A549 (cell line): ENCODE results near the gene DECR2. TPM values are rescaled to one million over a fixed set of nuclear protein-coding genes. Genes with fewer than 3 reads are reported as not detected.

Experiments
- ATAC-seq, 2 experiments: fragments of 200-7000 bp in 1 of 2; fragments of >200 bp in 1 of 2; cut with Nextera tagmentation in 1 of 2; cut with Tn5 transposase in 1 of 2; 3 replicates each; pipeline versions ENCODE4 v1.8.0 to v1.9.1; 2018 to 2020; ENCODE audit warnings: mild to moderate bottlenecking in 1 of 2, moderate library complexity in 1 of 2
- CTCF ChIA-PET: fragments of 300-600 bp; sonication (Branson Sonifier 250); formaldehyde crosslinking; extraction: SDS; loops from one replicate; lab custom pipeline; 2021; ENCODE audit warnings: antibody characterized with exemption, inconsistent platforms; lab: Yijun Ruan, JAX
- POLR2A ChIA-PET: fragments of 350-600 bp; formaldehyde crosslinking; extraction: SDS; loops from one replicate; lab custom pipeline; 2021; ENCODE audit warnings: antibody characterized with exemption, inconsistent platforms; lab: Yijun Ruan, JAX
- DNase-seq, 2 experiments: peaks; one replicate each; pipeline versions ENCODE4 v3.0.0 to v3.0.0-alpha.2; 2011 to 2016; ENCODE audit warnings: low read depth in 1 of 2, low spot score in 1 of 2
- FAIRE-seq: peaks from 2 replicates; lab custom pipeline; 2011; peaks lifted over from hg19 to GRCh38; lab: Jason Lieb, UNC
- H3K27ac ChIP-seq, 2 experiments: fragments of >200 bp; sonication (Bioruptor Twin); formaldehyde crosslinking; 3 replicates each; pipeline ENCODE4 v1.5.1; 2016 to 2017
- H3K4me1 ChIP-seq: fragments of >200 bp; sonication (Bioruptor Twin); formaldehyde crosslinking; 3 replicates; pipeline ENCODE4 v1.6.1; 2016
- H3K4me2 ChIP-seq: fragments of >200 bp; sonication (Bioruptor Twin); formaldehyde crosslinking; 3 replicates; pipeline ENCODE4 v1.6.1; 2016
- H3K4me3 ChIP-seq: fragments of >200 bp; sonication (Bioruptor Twin); formaldehyde crosslinking; 3 replicates; pipeline ENCODE4 v1.5.1; 2016
- H3K9me3 ChIP-seq: fragments of >200 bp; sonication (Bioruptor Twin); formaldehyde crosslinking; 3 replicates; pipeline ENCODE4 v1.6.1; 2016
- BHLHE40 ChIP-seq: IDR thresholded peaks from 2 replicates; pipeline ENCODE4 v1.6.1; 2012; ENCODE audit warnings: low read depth, low read length, inconsistent platforms
- CBX8 ChIP-seq: fragments of 200-600 bp; sonication (generic); IDR thresholded peaks from 2 replicates; pipeline ENCODE4 v1.6.1; 2016
- CEBPB ChIP-seq, 2 experiments: fragments of >200 bp in 1 of 2; sonication (Bioruptor Twin) in 1 of 2; formaldehyde crosslinking in 1 of 2; IDR thresholded peaks; 2 replicates each; pipeline ENCODE4 v1.6.1; 2012 to 2016
- CHD2 ChIP-seq: fragments of 150-350 bp; IDR thresholded peaks from 2 replicates; pipeline ENCODE4 v1.6.1; 2014; ENCODE audit warnings: low read length; ENCODE audit not compliant: partially characterized antibody
- FOSL2 ChIP-seq, 2 experiments: fragments of 450-650 bp in 1 of 2; fragments of >200 bp in 1 of 2; sonication (Bioruptor Twin) in 1 of 2; formaldehyde crosslinking; IDR thresholded peaks; 2 replicates each; pipeline versions ENCODE4 v1.5.0 to v1.6.1; 2016 to 2020; ENCODE audit warnings: mild to moderate bottlenecking in 1 of 2, moderate library complexity in 1 of 2
- HOXB13 ChIP-seq: fragments of 250-450 bp; sonication (Bioruptor Pico); IDR thresholded peaks from 2 replicates; pipeline ENCODE4 v1.5.0; 2020; ENCODE audit warnings: low read depth, mild to moderate bottlenecking, moderate library complexity
- HOXB5 ChIP-seq: fragments of 250-450 bp; sonication (Bioruptor Pico); IDR thresholded peaks from 2 replicates; pipeline ENCODE4 v1.5.0; 2020; ENCODE audit warnings: mild to moderate bottlenecking, moderate library complexity
- JUN ChIP-seq, 2 experiments: fragments of >200 bp; sonication (Bioruptor Twin); formaldehyde crosslinking; IDR thresholded peaks; 2 replicates in 1 of 2; 3 replicates in 1 of 2; pipeline ENCODE4 v1.6.1; 2016 to 2017
- JUNB ChIP-seq: fragments of >200 bp; sonication (Bioruptor Twin); formaldehyde crosslinking; IDR thresholded peaks from 2 replicates; pipeline ENCODE4 v1.6.1; 2016
- KDM1A ChIP-seq: fragments of 200-600 bp; sonication (generic); IDR thresholded peaks from 2 replicates; pipeline ENCODE4 v1.6.1; 2016; ENCODE audit warnings: low read depth, mild to moderate bottlenecking
- MAFK ChIP-seq: fragments of 450-650 bp; IDR thresholded peaks from 2 replicates; pipeline ENCODE4 v1.6.1; 2014; ENCODE audit not compliant: partially characterized antibody
- RARB ChIP-seq: fragments of 250-450 bp; sonication (Bioruptor Pico); IDR thresholded peaks from 2 replicates; pipeline ENCODE4 v1.8.0; 2021; ENCODE audit warnings: mild to moderate bottlenecking, moderate library complexity
- RCOR1 ChIP-seq: fragments of 150-350 bp; IDR thresholded peaks from 2 replicates; pipeline ENCODE4 v1.6.1; 2014; ENCODE audit warnings: antibody characterized with exemption, low read length, low read depth
- ZSCAN20 ChIP-seq: fragments of 250-450 bp; sonication (Bioruptor Pico); IDR thresholded peaks from 2 replicates; pipeline ENCODE4 v1.8.0; 2022; ENCODE audit warnings: mild to moderate bottlenecking, moderate library complexity
- WGBS: methylation state at CpG from one replicate; pipeline ENCODE4 v1.1.6; 2017; ENCODE audit errors: missing lambda C conversion rate; 5-methylcytosine and 5-hydroxymethylcytosine counted together
- polyA plus RNA-seq, 4 experiments: library from polyadenylated mRNA; depleted of rRNA in 3 of 4; stranded (reverse); fragments of >200 nt; fragmentation: RNase III in 1 of 4; extraction: RNeasy Plus Mini Kit Qiagen cat#74134 plus additional on column Dnase treatment in 1 of 4; gene quantifications; 2 replicates in 3 of 4; 3 replicates in 1 of 4; pipeline ENCODE4 v1.2.3, GENCODE V29; 2011 to 2017
- TF ChIP-seq, protein P1 (sequence below): IDR thresholded peaks from 2 replicates; pipeline ENCODE4 v1.6.1; 2012; ENCODE audit warnings: low read depth, borderline replicate concordance
- TF ChIP-seq, protein P2 (sequence below): fragments of >200 bp; sonication (Bioruptor Twin); formaldehyde crosslinking; IDR thresholded peaks from 2 replicates; pipeline ENCODE4 v1.6.1; 2016
- TF ChIP-seq, protein P3 (sequence below): fragments of >200 bp; sonication (Bioruptor Twin); formaldehyde crosslinking; IDR thresholded peaks from 3 replicates; pipeline ENCODE4 v1.5.1; 2016
- TF ChIP-seq, protein P4 (sequence below): fragments of 250-450 bp; sonication (Bioruptor Pico); IDR thresholded peaks from 2 replicates; pipeline ENCODE4 v1.5.0; 2021; ENCODE audit warnings: mild to moderate bottlenecking, moderate library complexity, borderline replicate concordance

The DECR2 gene
- polyA plus RNA-seq, 2 of the 4 experiments (the other 2 are of a cell fraction) = 15.5 to 34.2 TPM

DNA sequence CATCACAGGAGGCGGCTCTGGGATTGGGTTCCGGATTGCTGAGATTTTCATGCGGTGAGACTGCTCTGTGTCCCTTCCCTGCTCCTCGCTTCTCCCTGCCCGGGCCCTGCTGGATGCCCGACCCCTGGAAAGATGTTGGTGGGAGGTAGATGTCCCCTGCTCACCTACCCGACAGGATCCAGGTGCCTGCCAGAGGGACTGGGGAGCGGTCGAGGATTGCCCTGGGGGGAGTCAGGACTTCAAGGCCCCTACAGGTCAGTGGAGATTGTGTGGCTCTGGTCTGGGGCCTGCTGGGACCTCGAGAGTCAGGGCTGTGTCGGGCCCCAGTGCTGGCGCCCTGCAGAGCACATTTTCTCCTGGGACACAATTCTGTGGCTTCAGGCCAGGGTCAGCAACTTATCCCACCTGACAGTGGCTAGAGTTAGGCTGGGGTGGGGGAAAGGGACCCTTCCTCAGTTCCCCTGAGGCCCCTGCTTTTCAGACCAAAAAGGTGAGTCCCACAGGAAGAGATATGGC, 3.3 kb downstream of the DECR2 start (continued):
- TF ChIP-seq RARB (CRISPR knock-in tag) = no peak
- no peak for TF ChIP-seq RCOR1
- TF ChIP-seq, protein P1, sequence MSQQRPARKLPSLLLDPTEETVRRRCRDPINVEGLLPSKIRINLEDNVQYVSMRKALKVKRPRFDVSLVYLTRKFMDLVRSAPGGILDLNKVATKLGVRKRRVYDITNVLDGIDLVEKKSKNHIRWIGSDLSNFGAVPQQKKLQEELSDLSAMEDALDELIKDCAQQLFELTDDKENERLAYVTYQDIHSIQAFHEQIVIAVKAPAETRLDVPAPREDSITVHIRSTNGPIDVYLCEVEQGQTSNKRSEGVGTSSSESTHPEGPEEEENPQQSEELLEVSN = no peak
- no peak for TF ChIP-seq HOXB5 (CRISPR knock-in tag)
- no peak for TF ChIP-seq BHLHE40
- TF ChIP-seq, protein P2, sequence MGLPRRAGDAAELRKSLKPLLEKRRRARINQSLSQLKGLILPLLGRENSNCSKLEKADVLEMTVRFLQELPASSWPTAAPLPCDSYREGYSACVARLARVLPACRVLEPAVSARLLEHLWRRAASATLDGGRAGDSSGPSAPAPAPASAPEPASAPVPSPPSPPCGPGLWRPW = no peak

DNA sequence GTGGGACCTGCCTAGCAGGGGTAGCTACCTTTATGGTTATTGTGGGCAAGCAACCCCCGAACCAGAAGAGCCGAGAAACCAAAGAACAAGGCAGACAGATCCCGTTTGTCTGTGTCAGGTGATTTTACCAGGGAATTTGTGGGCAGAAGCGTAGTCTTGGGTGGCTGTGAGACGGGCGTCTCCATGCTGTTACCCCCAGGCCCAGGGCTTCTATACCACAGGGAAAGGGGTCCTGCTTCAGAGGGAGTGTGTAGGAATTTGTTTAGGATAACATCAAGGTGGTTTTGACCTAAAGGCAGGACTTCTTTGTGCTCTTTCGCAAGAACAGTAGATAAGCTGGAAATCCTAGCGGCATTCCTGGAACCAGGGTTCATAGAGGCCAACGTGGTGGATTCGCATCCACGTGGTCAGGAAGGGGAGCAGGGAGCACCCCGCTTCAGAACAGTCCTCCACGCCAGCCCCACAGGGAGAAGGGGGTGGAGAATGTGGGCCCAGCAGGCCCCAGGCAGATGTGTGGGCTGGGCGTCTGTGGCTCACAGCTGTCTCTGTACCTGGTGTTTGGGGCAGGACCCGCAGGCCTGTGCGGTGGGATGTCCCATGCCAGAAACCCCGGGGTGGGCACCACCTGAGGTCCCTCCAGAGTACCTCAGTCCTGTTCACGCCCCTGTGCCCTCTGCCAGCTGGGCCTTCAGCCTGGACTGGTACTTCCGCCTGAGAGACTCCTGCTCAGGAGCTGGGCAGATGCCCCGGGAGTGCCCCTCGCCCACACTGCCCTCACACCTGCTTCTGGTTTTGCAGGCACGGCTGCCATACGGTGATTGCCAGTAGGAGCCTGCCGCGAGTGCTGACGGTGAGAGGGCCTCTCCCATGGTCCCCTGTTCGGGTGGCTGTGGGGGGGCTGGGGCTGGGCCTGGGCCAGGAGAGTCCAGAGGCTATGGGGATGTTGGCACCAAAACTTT, 4.1 kb downstream of the DECR2 start:
- ATAC-seq = no peak
- DNase-seq = no peak
- no peak for FAIRE-seq
- no peaks in the 10 kb centered on the region for H3K9me3 ChIP-seq
- H3K4me1 ChIP-seq = 0 out of 3 replicates have a peak, but pooled peaks cover 6% of the 10 kb centered on the region
- no peak overlapping the region for H3K4me2 ChIP-seq
- no peak overlapping the region for H3K4me3 ChIP-seq
- TF ChIP-seq CEBPB (IDR thresholded peaks at IDR 0.05) = peak in 1 of 2 experiments; percentile 41; a peak in 1 of 4 replicates
- TF ChIP-seq HOXB13 (CRISPR knock-in tag) = no peak
- TF ChIP-seq, all 56 proteins: peak for 1
- H3K27ac ChIP-seq = no peak overlapping the region
- CTCF ChIA-PET = interaction anchor here (1.1 kb wide), 1 partner anchor 310 kb away, joined by 3 read pairs; no protein-coding TSS in a partner anchor
- whole genome bisulfite sequencing = 92% methylated on average over 17 of the region's 27 CpGs
- POLR2A ChIA-PET = no interaction called here

DNA sequence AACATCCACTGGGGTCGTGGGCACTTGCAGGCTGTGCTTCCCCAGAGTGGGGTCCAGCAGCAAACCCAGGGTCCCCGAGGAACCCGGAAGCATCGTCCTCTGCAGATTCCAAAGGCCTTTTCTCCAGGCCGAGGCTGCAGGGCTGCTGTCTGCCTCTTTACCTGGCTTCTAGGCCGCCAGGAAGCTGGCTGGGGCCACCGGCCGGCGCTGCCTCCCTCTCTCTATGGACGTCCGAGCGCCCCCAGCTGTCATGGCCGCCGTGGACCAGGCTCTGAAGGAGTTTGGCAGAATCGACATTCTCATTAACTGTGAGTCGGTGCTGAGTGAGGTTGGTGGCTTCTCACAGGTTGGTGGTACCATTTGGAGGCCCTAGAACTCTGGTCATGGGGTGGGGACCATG, 5.6 kb downstream of the DECR2 start:
- 0 out of 3 replicates have a peak, but pooled peaks cover 6% of the 10 kb centered on the region for H3K4me1 ChIP-seq
- CTCF ChIA-PET = interaction anchor here (0.6 kb wide), 1 partner anchor 18 kb away, joined by 3 read pairs; no protein-coding TSS in a partner anchor
- H3K27ac ChIP-seq = no peak overlapping the region
- POLR2A ChIA-PET = no interaction called here
- 92% methylated on average over 9 of the region's 16 CpGs for WGBS
- FAIRE-seq = no peak
- no peak overlapping the region for H3K4me2 ChIP-seq
- DNase-seq = no peak
- no peaks in the 10 kb centered on the region for H3K9me3 ChIP-seq
- TF ChIP-seq JUNB (no peak), FOSL2 (IDR thresholded peaks at IDR 0.05) (no peak), FOSL2 (CRISPR knock-in tag; IDR thresholded peaks at IDR 0.05) (no peak), ZSCAN20 (CRISPR knock-in tag) (no peak), MAFK (no peak), CHD2 (no peak), JUN (IDR thresholded peaks at IDR 0.05) (no peak), KDM1A (no peak), CBX8 (no peak)
- TF ChIP-seq, protein P3, sequence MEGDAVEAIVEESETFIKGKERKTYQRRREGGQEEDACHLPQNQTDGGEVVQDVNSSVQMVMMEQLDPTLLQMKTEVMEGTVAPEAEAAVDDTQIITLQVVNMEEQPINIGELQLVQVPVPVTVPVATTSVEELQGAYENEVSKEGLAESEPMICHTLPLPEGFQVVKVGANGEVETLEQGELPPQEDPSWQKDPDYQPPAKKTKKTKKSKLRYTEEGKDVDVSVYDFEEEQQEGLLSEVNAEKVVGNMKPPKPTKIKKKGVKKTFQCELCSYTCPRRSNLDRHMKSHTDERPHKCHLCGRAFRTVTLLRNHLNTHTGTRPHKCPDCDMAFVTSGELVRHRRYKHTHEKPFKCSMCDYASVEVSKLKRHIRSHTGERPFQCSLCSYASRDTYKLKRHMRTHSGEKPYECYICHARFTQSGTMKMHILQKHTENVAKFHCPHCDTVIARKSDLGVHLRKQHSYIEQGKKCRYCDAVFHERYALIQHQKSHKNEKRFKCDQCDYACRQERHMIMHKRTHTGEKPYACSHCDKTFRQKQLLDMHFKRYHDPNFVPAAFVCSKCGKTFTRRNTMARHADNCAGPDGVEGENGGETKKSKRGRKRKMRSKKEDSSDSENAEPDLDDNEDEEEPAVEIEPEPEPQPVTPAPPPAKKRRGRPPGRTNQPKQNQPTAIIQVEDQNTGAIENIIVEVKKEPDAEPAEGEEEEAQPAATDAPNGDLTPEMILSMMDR = no peak
- TF ChIP-seq, protein P4, sequence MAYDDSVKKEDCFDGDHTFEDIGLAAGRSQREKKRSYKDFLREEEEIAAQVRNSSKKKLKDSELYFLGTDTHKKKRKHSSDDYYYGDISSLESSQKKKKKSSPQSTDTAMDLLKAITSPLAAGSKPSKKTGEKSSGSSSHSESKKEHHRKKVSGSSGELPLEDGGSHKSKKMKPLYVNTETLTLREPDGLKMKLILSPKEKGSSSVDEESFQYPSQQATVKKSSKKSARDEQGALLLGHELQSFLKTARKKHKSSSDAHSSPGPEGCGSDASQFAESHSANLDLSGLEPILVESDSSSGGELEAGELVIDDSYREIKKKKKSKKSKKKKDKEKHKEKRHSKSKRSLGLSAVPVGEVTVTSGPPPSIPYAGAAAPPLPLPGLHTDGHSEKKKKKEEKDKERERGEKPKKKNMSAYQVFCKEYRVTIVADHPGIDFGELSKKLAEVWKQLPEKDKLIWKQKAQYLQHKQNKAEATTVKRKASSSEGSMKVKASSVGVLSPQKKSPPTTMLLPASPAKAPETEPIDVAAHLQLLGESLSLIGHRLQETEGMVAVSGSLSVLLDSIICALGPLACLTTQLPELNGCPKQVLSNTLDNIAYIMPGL (CRISPR knock-in tag) = no peak
- H3K4me3 ChIP-seq = no peak overlapping the region
- no peak for ATAC-seq
